Heart left ventricle (tissue), 13 donors: ENCODE results near the gene HK2.

Experiments
- POLR2A ChIP-seq, 2 donors: fragments of 450-650 bp; IDR thresholded peaks; one replicate each; pipeline ENCODE4 v1.6.1; 2017; ENCODE audit warnings: antibody characterized with exemption in 2 of 2, mild to moderate bottlenecking in 2 of 2, moderate library complexity in 2 of 2
- TF ChIP-seq, protein P1 (sequence below), 12 donors: fragments of 200-600 bp; sonication (generic) in 4 of 12; IDR thresholded peaks; one replicate each; pipeline versions ENCODE4 v1.5.0 to v1.8.0; 2018 to 2022; ENCODE audit warnings: antibody characterized with exemption in 12 of 12, mild to moderate bottlenecking in 5 of 12
- donor health status: ischemic (EF 13 %, LVEDD 7.1; RV severe dilation, severe dysfunction).
- donor health status: DM: no; HTN: yes; CAD: no.
- donor health status: DM: no; HTN: no; CAD: no.
- donor health status: ischemic (EF 25% LVEDD 6.9; RV normal size, moderate dysfunction).
- donor health status: ischemic (EF 25% LVEDD 5.7; RV mildly dilated, moderate dysfunction).
- donor health status: ischemic (EF 35%, LVEDD 5.7; RV mildly dilated, moderate dysfunction).
- donor health status: nonischemic (EF 11% LVEDD 7.7; RV severe dilation, severe dysfunction).
- donor health status: DM: yes; HTN: yes; CAD: no.
- donor health status: PGD.
- donor health status: ischemic (EF 29% LVEDD 5.4; RV normal size, mild dysfunction).
- donor health status: nonischemic (EF 23%, LVEDD 6.1; RV moderate dilation, normal function).

DNA sequence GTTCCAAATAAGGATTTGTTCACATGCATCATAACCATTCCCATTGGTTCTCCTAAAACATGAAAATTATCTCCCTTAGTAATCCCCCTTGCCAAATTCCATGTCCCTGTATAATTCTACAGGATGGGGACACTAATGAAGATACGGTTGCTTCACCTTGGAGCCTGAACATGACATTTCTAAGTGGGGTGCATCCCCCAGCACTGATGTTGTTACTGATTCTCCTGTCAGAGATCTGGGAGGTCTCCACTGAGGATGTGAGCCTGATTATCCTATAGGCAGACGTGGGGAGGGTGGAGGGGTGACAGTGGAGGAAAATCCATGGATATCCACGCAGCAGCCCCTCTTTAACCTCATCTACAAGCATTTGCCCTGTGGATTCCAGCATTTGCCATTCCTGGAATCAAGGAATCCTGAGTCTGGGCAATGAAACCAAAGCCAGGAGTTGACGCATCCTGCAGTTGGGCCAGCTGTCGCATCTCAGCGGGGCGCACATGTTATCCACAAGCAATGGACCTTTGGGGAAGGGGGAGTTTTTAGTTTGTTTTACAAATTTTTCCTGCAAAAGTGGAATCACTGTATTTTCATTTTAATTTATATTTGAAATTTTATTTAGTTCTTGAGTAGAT lies 57.3 kb downstream of the HK2 start:
- TF ChIP-seq, protein P1, sequence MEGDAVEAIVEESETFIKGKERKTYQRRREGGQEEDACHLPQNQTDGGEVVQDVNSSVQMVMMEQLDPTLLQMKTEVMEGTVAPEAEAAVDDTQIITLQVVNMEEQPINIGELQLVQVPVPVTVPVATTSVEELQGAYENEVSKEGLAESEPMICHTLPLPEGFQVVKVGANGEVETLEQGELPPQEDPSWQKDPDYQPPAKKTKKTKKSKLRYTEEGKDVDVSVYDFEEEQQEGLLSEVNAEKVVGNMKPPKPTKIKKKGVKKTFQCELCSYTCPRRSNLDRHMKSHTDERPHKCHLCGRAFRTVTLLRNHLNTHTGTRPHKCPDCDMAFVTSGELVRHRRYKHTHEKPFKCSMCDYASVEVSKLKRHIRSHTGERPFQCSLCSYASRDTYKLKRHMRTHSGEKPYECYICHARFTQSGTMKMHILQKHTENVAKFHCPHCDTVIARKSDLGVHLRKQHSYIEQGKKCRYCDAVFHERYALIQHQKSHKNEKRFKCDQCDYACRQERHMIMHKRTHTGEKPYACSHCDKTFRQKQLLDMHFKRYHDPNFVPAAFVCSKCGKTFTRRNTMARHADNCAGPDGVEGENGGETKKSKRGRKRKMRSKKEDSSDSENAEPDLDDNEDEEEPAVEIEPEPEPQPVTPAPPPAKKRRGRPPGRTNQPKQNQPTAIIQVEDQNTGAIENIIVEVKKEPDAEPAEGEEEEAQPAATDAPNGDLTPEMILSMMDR (IDR thresholded peaks at IDR 0.05): no peak
- no peak for TF ChIP-seq POLR2A (IDR thresholded peaks at IDR 0.05)
